Astrocyte of the hippocampus (primary cell): ENCODE measurements around the gene AGXT.

Experiments
- DNase-seq: peaks from one replicate; pipeline ENCODE4 v3.0.0; 2011; ENCODE audit warnings: low read depth, low spot score

Gene AGXT

DNA sequence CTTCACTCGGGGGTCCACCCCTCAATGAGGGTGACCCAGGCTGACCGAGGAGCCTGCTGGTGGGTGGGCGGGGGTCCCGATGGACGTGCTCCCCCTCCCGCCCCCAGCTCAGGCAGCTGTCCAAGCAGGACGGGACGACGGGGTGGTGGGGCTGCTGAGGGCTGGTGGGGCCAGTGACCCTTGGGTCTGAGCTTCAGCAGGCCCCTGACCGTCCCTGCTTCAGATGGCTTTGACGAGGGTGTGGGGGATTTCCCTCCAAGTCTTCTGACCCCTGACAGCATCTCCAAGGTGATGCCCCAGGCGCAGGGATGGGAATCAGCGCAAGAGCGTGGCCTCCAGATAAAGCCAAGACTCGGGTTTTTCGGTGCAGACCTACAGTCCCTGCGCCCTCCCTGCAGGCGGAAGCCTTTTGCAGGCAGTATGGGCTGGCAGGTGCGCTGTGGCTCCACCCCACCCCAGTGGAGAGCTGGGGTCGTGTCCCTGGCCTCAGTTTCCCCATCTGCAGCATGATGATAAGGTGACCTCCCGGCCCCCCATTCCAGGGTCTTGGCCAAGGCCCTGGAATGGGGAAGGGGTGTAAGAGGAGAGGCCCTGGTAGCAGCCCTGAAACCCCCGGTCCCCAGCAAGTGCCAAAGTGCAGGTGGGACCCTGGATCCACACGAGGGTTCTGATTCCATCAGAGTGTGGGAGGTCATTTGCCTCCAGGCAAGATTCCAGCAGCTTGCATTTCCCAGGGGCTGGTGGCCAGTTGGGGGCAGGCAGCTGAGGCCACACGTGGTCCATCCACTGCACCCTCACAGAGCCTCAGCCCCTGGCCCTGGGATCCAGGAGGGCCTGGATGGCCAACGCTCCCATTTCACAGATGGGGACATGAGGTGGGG is 46.3 kb downstream of the AGXT start:
- DNase-seq: no peak

DNA sequence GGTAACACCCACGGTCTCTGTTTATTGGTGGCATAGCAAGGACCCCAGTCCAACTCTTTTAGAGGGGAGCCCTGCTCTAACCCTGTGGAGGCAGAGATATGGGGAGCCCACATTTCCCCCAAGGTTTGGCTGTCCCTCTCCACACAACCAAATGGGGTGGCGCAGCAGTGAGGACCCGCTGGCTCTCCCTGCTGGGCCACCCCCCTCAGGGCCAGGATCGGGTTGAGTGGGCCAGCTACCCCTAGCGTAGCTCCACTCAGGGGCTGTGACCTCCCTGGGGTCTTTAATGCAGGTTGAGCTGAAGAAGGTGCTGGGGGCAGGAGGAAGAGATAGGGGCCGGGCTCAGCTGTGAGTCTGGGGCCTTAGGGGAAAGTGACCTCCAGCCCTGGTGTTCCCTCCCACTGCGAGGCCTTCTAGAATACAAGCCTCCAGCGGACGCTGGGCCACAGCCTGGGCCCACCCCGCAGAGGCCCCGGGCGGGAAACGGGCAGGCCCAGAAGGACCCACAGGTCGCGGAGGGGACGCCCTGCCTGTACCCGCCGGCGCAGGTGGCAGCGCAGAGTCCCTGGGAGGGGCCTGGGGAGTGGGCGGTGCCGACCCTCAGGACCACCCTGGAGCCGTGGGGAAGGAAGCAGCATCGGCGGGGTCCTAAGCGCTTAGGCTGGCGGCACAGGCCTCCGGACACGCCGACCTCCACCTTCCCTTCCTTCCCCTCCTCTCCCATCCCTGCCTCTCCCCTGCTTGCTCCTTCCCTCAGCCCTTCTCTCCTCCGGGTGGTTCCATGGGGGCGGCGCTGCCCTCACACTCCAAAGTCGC is 47.1 kb downstream of the AGXT start:
- DNase-seq: no peak

DNA sequence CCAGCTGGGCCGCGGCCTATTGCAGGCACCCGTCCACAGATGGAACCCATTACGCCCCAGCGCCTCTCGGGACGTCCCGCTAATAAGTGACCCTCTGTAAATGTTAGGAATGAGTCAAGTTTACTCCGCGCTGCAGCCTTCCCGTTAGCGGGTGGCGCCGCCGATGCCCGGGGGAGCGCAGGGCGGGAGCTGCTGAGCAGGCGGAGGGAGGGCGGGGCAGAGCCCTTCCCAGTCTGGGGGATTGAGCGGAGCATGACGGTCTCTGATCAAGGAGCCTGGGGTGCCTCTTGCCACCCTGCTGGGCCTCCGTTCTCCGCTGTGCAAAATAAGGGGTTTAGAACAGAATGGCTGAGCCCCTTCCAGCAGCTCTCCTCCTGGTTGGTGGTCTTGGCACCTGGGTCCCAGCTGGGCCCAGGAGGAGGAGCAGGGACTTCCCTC is 48.0 kb downstream of the AGXT start:
- peak; percentile 84 for DNase-seq

DNA sequence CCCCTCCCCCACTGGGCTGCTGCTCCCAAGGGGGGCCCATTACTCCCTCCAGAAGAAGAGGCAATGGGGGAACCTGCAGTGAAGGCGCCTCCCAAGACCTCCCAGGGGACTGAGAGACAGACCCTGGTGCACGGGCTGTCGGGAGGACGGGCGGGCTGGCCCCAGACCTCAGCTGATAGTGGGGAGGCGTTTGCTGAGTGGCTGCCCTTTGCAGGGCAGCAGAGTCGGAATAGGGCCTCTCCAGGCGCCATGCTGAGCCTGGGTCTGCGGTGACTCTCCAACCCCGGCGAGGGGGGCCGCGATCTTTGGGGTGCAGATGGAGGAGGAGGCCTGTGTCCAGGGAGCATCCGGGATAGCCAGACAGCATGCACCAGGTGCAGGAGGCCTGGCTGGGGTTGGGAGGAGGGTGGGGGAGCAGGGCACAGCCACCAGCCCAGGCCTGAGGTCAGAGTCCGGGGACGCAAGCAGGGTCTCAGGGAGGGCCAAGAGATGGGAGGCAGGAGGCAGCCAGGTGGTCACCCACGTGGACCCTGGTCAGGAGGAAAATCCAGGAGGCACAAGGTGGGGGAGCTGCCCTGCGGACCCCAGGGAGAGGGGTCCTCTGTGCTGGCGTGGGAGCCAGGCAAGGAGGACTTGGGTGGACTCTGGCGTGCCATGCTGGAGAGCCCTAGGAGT is 48.5 kb downstream of the AGXT start:
- DNase-seq: no peak

DNA sequence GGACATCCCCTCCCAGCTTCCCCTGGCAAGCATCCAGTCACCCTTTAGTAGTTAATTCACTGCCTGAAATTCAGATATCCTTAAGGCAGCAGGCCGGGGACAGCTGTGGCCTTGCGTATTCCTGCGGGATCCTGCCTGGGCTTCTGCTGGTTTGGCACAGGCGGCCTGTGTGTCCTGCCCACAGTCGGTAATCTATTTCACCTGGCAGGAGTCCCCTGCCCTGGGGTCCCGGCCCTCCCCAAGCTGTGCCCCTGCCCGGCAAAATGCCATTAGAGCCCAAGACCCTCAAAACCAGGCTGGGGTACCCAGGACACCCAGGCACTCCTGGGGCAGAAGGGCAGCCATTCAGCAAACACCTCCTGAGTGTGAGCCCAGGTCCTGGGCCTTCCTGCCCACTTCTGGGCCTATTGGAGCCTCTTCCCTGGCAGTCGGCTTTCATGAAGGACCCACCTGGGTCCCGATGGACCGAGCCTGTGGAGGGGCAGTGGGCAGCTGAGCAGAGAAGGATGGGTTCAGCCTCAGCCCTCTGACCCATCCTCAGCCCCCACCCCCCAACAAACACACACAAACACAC is 49.1 kb downstream of the AGXT start:
- no peak for DNase-seq

DNA sequence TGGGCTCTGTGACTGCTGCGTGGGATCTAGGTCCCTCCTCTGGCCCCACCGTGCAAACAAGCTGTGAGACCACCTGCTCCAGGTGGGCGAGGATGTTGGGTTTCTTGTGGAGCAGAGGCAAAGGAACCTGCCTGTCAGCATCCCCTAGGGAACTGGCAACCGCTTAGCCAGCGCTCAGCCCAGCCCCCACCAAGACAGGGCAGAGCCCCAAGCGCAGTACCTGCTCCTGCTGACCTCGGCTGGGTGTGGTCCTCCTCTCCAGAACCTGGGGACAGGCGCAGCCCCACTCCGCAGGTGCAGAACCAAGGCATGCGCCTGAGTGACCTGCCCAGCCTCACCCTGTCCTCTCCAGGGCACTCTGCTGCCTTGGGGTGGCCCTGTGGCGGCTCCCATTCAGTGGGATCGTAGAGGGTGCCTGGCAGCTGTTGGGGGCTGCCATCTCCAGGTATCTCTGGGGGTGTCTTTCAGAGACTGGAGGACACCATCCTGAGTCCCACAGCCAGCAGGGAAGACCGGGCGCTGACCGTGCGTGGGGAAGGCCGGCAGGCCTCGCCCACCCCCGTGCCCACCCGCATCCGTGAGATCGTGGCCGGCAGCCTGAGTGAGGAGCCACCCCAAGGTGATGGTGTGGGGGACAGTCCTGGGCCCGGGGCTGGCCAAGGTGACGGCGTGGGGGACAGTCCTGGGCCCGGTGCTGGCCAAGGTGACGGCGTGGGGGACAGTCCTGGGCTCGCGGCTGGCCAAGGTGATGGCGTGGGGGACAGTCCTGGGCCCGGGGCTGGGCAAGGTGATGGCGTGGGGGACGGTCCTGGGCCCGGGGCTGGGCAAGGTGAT is 49.9 kb downstream of the AGXT start:
- DNase-seq: no peak

DNA sequence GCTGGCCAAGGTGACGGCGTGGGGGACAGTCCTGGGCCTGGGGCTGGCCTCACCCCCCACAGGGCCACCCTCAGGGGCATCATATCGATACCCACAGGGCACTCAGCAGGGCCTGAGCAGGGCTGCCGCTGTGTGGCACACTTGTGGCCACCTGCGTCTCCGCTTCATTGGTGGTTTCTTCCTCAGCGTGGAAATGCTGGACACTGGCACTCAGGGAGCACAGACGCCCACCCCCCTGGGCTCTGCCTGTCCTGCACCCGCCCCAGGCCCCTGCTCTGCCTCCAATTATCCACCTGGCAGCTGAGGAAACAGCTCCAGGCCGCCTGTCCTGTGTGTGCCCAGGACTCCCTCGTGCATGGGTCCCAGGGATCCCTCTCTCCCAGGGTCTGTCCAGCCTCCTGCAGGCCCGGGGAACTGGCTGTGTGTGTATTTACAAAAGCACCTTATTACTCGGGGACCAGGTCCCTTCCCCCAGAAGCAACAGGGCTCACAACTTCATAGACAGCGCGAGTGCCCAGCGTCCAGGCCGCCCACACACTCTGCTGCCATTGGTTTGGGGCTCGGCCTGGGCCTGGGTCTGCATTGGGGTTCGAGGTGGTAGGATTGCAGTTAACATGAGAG is 50.6 kb downstream of the AGXT start:
- DNase-seq: no peak

DNA sequence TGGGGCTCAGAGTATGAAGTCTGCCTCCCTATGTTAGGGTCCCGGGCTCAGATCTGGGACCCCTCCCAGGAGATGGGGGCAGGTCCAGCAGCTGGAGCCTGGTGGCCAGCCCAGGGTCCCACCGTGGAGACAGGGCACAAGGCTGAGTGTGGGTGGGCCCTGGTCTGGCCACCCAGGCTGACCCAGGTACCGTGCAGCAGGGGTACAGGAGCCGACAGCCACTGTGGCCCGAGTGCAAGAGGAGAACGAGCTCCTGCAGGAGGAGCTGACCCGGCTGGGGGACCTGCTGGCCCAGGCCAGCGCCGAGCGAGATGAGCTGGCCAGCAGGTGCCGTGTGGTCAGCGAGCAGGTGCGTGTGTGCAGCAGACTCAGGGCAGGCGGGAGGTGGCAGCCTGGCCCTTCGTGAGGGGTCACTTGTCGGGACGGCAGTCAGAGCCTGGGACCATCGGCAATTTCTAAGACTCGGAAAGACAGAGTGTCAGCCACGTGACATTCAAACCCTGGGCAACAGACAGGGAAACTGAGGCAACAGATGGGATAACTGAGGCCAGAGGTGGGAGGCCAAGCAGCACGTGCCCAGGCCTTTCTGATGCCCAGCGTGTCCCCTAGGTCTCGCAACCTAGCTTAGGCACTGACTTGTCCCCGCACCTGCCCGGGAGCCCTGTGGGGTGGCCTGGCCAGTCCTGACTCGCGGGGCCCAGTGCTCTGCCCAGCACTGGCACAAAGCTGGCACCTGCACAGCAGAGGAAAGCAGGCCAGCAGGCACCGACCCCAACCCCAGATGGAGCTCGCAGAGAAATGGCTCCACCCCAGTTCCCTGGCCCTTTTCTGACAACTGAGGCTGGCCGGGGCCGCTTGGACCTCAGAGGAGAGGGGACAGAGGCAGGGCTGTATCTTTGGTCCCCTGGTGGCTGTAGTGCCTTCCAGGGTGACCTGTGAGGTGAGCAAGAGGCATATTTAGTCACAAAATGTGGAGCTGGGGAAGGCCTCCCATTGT is 51.5 kb downstream of the AGXT start:
- DNase-seq: no peak

DNA sequence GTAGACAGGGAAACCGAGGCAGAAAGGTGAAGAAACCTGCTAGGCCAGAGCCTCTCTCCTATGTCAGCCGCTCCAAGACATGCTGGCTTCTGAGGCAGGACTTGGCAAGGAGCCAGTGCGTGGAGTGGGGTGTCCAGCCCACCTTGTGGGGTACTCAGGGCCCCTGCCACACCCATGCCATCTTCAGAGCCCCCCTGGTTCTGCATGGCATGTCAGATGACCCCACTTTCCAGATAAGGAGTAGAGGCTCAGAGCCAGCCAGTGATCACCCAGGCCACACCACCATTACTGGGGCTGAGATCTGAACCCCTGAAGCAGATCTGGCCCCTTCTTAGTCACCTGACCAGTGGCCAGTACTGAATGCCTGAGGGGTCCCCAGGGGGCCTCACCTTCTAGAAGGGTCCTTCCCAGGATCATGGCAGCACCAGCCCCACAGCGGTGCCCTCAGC is 52.2 kb downstream of the AGXT start:
- no peak for DNase-seq

DNA sequence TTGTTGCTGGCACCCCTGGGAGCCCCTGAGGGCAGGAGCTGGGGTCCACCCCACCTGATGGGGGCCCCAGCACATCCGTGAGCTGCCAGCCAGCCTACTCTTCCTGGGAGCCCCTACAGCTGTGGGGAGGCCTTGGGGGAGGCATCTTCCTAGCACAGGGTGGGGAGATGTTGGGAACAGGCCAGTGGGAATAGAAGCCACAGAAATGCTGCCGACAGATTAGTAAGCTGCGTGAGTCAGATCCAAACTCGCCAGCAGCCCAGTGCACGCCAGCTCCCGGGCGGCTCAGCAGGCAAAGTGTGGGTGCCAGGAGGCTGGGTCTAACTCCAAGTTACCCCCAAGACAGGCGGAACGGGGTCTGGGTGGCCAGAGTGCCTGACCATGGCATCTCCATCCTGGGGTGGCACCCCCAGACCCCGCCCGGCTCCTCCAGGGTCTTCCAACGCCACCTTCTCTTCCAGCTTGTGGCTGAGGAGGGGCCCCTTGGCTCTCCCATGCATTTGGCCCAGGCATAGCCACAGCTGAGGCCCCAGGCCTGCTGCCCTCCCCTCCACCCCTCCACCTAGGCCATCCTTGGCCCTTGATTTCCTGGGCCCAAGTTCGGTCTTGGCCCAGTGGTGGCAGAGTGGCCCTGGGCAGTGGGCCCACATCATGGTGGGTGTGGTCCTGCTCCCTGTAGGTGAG is 52.8 kb downstream of the AGXT start:
- peak; percentile 97 for DNase-seq

DNA sequence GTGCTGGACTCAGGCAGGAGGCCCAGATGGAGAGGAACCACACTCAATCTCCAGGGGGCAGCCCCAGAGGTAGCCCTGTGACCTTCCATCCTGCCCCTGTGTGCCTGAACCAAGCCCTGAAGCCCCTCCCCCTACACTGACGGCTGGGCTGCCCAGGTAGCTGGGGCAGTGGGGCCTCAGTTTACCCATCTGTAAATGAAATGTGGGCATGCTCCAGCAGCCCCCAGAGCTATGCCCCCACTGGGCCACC is 53.3 kb downstream of the AGXT start:
- no peak for DNase-seq

DNA sequence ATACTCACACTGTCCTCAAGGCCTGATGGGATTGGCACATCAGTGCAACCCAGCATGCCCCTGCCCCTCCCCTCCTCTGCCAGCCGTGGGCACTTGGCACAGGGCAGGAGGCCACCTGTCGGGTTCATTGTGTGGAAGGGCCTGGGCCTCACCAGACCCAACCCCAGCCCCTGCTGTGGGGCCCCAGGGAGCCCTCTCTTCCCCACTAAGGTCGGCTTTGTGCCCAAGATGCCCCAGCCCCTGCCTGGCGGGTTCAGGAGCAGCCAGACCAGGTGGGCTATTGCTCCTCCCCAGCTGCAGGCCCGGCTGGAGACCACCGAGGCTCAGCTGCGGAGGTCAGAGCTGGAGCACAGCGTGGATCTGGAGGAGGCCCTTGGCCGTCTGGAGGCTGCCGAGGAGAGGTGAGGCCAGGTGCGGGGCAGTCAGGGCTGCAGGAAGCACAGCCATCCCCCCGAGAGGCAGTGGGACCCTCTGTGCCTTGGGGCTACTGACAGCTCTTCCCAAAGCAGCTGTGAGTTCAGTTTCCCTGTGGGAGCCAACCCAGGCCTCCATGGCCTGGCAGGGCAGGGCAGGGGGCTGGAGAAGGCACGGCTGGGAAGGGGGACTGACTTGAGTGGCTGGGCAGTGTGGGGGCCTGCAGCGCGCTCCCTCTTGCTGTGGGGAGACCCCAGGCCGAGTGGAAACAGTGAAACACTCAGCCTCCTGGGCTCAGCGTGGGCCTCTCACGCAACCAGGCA is 53.8 kb downstream of the AGXT start:
- no peak for DNase-seq

DNA sequence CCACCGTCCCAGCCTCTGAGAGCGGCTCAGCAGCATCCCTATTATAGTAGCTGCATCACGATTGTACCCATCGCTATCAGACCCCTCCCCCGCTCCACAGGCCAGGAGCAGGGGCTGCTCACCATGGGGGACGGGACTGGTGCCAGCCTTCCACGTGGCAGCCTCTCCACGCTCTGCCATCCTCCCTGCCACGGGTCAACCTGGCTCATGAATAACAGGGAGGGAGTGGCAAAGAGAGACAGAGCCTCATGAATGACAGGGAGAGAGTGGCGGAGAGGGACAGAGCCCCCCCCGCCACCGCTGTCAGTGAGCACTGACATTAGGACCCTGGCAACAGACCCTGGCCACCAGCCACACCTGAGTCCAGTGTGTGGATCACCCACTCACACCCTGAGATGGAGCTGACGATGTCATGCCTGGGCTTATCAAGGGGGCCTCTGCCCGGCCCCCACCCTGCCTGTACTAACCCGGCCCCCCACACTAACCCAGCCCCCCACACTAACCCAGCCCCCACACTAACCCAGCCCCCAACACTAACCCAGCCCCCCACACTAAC is 54.4 kb downstream of the AGXT start:
- peak; percentile 51 for DNase-seq

DNA sequence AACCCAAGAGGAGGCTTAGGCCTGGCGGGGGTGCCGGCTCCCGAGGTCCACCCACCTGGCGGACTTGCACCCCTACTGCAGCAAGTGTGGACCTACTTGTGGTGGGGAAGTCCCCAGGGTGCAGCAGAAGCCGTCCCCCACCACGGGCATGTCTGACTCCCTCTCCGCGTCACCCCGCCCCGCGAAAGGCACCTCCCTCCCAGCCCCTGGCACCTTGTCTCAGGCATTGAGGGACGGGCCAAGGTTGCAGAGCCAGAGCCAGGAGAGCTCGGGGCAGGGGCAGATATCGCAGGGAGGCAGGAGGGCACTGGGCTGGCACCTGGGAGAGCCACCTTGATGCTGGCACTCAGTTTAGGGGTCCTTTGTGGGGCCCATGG is 56.6 kb downstream of the AGXT start:
- no peak for DNase-seq

DNA sequence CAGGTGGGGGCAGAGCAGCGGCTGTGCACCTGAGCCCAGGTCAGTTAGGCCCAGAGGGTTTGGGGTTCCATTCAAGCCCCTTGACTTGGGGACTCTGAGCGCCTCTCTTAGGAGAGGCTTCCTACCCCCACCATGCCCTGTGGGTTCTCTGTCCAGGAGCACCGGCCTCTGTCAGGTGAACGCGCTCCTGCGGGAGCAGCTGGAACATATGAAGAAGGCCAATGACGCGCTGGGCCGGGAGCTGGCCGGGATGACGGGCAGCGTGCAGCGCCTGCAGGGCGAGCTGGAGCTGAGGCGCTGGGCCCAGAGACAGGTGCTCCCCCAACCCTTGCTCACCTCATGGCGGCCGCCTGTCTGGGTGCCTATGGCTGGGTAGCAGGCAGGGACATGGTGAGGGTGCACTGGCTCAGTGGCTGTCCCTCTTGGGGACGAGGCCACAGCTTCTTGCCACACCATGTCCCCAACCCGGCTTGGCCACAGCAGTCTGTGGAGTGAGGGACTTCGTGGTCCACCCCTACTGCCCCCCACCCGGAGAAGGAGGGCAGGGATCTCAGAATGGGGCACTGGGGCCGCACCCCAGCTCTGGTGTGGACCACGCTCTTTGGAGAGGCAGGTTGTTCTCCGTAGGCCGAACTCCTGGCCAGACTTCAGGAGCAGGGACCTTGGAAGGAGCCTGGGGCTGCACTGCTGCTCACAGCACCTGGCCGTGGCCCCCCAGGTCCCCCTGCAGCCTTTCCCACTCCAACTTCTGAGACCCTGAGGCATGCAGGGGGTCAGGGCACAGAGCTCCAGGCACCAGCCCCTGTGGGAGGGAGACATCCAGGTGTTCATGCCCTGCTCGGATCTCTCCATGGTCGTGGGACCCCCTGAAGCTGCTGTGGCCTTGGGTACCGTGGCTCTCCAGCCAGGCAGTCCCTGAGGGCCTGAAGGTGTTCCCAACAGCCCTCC is 57.2 kb downstream of the AGXT start:
- no peak for DNase-seq

DNA sequence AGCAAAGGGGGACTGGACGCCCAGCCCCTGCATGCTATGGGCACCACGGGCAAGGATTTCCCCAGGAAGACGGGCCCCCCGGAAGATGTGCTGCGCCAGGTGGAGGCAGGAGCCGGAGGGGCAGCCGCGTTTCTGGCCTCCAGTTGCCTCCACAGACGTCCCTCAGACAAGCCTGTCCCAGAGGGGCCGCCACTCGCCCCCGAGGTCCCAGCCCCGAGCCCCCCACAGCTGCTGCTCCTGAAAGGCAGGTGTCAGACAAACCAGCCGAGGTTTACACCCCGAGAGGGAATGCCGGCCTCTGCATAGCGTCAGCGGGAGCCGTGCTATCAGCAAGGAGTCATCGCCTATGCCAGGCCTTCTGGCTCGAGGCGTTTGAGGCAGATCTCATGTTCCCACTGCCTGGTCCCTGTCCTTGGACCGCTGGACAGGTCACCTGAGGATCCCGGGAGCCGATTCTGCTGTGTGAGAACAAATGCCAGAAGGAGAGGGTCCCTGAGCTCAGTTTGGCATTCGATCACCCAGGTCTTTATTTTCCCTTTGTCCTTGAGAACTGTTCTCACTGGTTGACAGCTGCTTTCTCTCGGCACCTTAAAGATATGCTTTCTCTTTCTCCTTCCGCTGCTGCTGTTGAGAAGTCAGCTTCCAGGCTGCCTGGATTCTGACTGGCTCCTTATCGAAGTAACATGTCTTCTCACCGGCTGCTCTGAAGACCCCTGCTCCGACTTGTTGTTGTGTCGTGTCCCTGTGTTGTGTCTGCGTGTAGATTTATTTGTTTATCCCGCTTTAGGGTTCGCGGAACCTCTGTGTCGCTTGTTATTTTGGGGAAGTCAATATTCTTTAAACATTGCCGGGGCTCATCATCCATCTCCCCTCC is 58.1 kb downstream of the AGXT start:
- no peak for DNase-seq
